DND-41 (cell line): Measurements from ENCODE around the gene NRG3.

Experiments
- ATAC-seq: fragments of 200-7000 bp; cut with Tn5 transposase; 3 replicates; pipeline ENCODE4 v1.9.1; 2021; ENCODE audit warnings: low read depth; ENCODE audit not compliant: insufficient read depth
- DNase-seq: peaks from one replicate; pipeline ENCODE4 v3.0.0-alpha.2; 2020
- H2AFZ ChIP-seq: 2 replicates; pipeline ENCODE4 v1.6.0; 2012; ENCODE audit warnings: low read depth, low read length
- H3K27ac ChIP-seq: 2 replicates; pipeline ENCODE4 v1.5.1; 2012; ENCODE audit warnings: low read length, inconsistent platforms
- H3K27me3 ChIP-seq: fragments of 200-600 bp; sonication (generic); 2 replicates; pipeline ENCODE4 v1.6.0; 2012; ENCODE audit warnings: low read length, mild to moderate bottlenecking, inconsistent platforms; ENCODE audit not compliant: insufficient read depth, poor library complexity
- H3K36me3 ChIP-seq: 2 replicates; pipeline ENCODE4 v1.5.1; 2012; ENCODE audit warnings: low read length, inconsistent platforms; ENCODE audit not compliant: insufficient read depth
- H3K4me1 ChIP-seq: 2 replicates; pipeline ENCODE4 v1.5.1; 2012; ENCODE audit warnings: mild to moderate bottlenecking, low read length; ENCODE audit not compliant: insufficient read depth
- H3K4me2 ChIP-seq: 2 replicates; pipeline ENCODE4 v1.6.0; 2012; ENCODE audit warnings: mild to moderate bottlenecking, moderate library complexity, low read length, inconsistent platforms; ENCODE audit not compliant: insufficient read depth
- H3K4me3 ChIP-seq, 2 experiments: fragments of 200-600 bp in 1 of 2; shearing (Covaris generic) in 1 of 2; 2 replicates each; pipeline ENCODE4 v1.5.1; 2012 to 2016; ENCODE audit warnings: inconsistent platforms in 2 of 2, low read length in 2 of 2, mild to moderate bottlenecking in 2 of 2, low read depth in 1 of 2, moderate library complexity in 1 of 2
- H3K79me2 ChIP-seq: 2 replicates; pipeline ENCODE4 v1.6.0; 2012; ENCODE audit warnings: low read length, inconsistent platforms; ENCODE audit not compliant: insufficient read depth
- H3K9ac ChIP-seq: 2 replicates; pipeline ENCODE4 v1.6.0; 2012; ENCODE audit warnings: low read depth, mild to moderate bottlenecking, inconsistent platforms, low read length, moderate library complexity
- H3K9me3 ChIP-seq: 2 replicates; pipeline ENCODE4 v1.5.1; 2012; ENCODE audit warnings: low read length, moderate library complexity, mild to moderate bottlenecking, inconsistent platforms; ENCODE audit not compliant: insufficient read depth, severe bottlenecking
- H4K20me1 ChIP-seq: 2 replicates; pipeline ENCODE4 v1.6.0; 2012; ENCODE audit warnings: low read length; ENCODE audit not compliant: insufficient read depth
- EZH2 ChIP-seq: IDR thresholded peaks from 3 replicates; pipeline ENCODE4 v1.6.1; 2012; ENCODE audit warnings: borderline replicate concordance, low read depth, mild to moderate bottlenecking, moderate library complexity, low read length, inconsistent platforms; ENCODE audit not compliant: severe bottlenecking
- TF ChIP-seq, protein P1 (sequence below): IDR thresholded peaks from 2 replicates; pipeline ENCODE4 v1.5.1; 2012; ENCODE audit warnings: borderline replicate concordance, low read length, moderate library complexity, mild to moderate bottlenecking; ENCODE audit not compliant: poor library complexity, severe bottlenecking; ENCODE audit errors: extremely low read depth

NRG3 gene

DNA sequence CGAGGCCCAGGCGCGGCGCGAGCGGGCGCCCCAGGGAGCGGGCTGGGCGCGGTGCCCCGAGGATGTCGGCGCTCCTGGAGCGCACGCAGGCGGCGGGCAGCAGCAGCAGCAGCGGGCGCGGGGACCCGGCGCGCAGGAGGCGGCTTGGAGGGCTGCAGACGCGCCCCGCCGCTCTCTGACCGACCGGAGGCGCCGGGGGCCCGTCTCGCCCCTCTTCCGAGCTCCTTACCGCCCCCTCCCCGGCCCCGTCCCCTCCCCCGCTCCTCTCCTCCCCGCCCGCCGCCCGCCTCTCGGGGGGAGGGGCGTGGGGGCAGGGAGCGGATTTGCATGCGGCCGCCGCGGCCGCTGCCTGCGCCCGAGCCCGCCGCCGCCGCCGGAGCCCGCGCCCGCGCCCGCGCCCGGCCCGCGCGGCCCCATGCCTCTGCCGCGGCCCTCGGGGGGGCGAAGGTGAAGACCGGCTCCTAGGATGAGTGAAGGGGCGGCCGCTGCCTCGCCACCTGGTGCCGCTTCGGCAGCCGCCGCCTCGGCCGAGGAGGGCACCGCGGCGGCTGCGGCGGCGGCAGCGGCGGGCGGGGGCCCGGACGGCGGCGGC is at the start of gene NRG3:
Gene NRG3 (plus strand): TSS at position 320 of the 592 bp plus-strand sequence.
- H3K4me3 ChIP-seq = no peak within 1 kb of the TSS
- ATAC-seq (no peak), DNase-seq (no peak)
- no peak within 1 kb of the TSS for H3K4me2 ChIP-seq
- H3K9ac ChIP-seq = no peak within 1 kb of the TSS
- H2AFZ ChIP-seq = no peak within 1 kb of the TSS
- H3K27me3 ChIP-seq = no peaks in the 10 kb centered on the region
- H3K36me3 ChIP-seq = no peaks in the 10 kb centered on the region
- H3K9me3 ChIP-seq = peaks cover 6% of the 10 kb centered on the region
- no peaks in the 10 kb centered on the region for H3K79me2 ChIP-seq
- TF ChIP-seq EZH2 = no peak
- TF ChIP-seq, protein P1, sequence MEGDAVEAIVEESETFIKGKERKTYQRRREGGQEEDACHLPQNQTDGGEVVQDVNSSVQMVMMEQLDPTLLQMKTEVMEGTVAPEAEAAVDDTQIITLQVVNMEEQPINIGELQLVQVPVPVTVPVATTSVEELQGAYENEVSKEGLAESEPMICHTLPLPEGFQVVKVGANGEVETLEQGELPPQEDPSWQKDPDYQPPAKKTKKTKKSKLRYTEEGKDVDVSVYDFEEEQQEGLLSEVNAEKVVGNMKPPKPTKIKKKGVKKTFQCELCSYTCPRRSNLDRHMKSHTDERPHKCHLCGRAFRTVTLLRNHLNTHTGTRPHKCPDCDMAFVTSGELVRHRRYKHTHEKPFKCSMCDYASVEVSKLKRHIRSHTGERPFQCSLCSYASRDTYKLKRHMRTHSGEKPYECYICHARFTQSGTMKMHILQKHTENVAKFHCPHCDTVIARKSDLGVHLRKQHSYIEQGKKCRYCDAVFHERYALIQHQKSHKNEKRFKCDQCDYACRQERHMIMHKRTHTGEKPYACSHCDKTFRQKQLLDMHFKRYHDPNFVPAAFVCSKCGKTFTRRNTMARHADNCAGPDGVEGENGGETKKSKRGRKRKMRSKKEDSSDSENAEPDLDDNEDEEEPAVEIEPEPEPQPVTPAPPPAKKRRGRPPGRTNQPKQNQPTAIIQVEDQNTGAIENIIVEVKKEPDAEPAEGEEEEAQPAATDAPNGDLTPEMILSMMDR = no peak
- no peaks in the 10 kb centered on the region for H3K4me1 ChIP-seq
- H4K20me1 ChIP-seq = no peaks in the 10 kb centered on the region
- no peak within 1 kb of the TSS for H3K27ac ChIP-seq

DNA sequence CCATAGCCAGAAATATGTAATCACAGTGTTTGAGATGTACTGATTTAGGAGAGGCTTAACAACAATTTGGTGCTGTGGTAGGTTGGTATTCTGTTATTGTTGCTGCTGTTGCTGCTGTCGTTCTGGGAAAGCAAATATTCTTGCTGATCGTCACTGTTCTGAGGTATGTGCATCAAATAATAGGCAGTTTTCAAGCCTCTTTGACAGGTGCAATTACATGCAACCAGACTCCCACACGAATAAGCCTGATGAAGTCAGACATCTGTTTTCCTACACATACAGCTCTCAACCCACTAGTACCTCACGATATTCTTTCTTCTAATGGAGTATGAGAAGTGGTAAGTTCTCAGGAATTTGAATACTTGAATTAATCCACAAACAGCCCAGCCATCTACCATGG is 46.7 kb upstream of the NRG3 start:
- no peaks in the 10 kb centered on the region for H4K20me1 ChIP-seq
- no peaks in the 10 kb centered on the region for H3K9me3 ChIP-seq
- no peak overlapping the region for H3K4me2 ChIP-seq
- no peaks in the 10 kb centered on the region for H3K4me1 ChIP-seq
- no peaks in the 10 kb centered on the region for H3K36me3 ChIP-seq
- TF ChIP-seq EZH2 = no peak
- TF ChIP-seq, protein P1 = no peak
- no peak for DNase-seq
- no peak overlapping the region for H3K27ac ChIP-seq
- H2AFZ ChIP-seq = no peak overlapping the region
- no peak for ATAC-seq
- no peaks in the 10 kb centered on the region for H3K79me2 ChIP-seq
- H3K27me3 ChIP-seq = no peaks in the 10 kb centered on the region
- H3K9ac ChIP-seq = no peak overlapping the region
- H3K4me3 ChIP-seq = no peak overlapping the region

DNA sequence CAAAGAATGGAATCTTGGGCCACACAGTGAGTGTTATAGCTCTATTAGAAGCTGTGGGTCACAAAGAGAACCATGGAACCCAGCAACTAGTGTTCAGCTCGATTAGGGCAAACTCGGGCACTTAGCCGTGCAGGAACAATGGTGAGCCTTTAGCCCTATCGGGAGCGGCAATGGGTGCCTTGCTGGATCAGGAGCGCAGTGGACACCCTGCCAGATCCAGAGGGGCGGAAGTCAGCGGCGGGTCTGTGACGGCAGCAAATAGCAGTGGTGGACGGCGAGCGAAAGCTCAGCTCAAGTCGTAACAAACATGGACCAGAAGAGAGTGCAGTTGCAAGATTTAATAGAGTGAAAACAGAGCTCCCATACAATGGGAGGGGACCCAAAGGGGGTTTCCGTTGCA is 43.9 kb upstream of the NRG3 start:
- H3K79me2 ChIP-seq = no peaks in the 10 kb centered on the region
- H3K9me3 ChIP-seq = no peaks in the 10 kb centered on the region
- H4K20me1 ChIP-seq = no peaks in the 10 kb centered on the region
- H3K4me3 ChIP-seq = no peak overlapping the region
- H3K4me1 ChIP-seq = no peaks in the 10 kb centered on the region
- no peak overlapping the region for H3K9ac ChIP-seq
- H3K27ac ChIP-seq = no peak overlapping the region
- H3K36me3 ChIP-seq = no peaks in the 10 kb centered on the region
- H2AFZ ChIP-seq = no peak overlapping the region
- H3K4me2 ChIP-seq = no peak overlapping the region
- H3K27me3 ChIP-seq = no peaks in the 10 kb centered on the region
- DNase-seq (no peak), ATAC-seq (no peak)
- TF ChIP-seq EZH2 = no peak
- TF ChIP-seq, protein P1 = no peak
